ENCODE data around the gene SIK3.

The SIK3 gene

GRCh38 chr11:116984186-116984585, 114.0 kb downstream of the SIK3 start:
- Histone ChIP-seq H3K18ac (ENCODE audit: low read length) (no peak overlapping the region), H3K27me3 (ENCODE audit: insufficient read depth, low read length, poor library complexity) (no peaks in the 10 kb centered on the region), H4K8ac (ENCODE audit: low read depth, low read length) (no peak overlapping the region), H2AK5ac (ENCODE audit: low read length) (no peak overlapping the region), H4K5ac (ENCODE audit: low read length) (no peak overlapping the region), H3K9ac (ENCODE audit: low read length) (no peak overlapping the region), H2BK5ac (ENCODE audit: low read length) (no peak overlapping the region), H3K4me3 (ENCODE audit: low read length) (no peak overlapping the region), H3K4ac (ENCODE audit: low read depth, low read length) (no peak overlapping the region), H3K79me2 (ENCODE audit: control insufficient read depth, insufficient read depth, low read length) (no peaks in the 10 kb centered on the region), H3K27ac (ENCODE audit: low read depth, low read length) (no peak overlapping the region), H3K56ac (ENCODE audit: low read length) (no peak overlapping the region), H3K4me1 (ENCODE audit: control insufficient read depth, low read depth, low read length) (no peaks in the 10 kb centered on the region), H3K79me1 (ENCODE audit: low read length) (peaks cover 3% of the 10 kb centered on the region), H2BK120ac (ENCODE audit: low read depth, low read length) (no peak overlapping the region), H3K23ac (ENCODE audit: low read length) (no peak overlapping the region), H2BK15ac (replicated peaks; ENCODE audit: low read depth) (no peak overlapping the region), H3K4me2 (ENCODE audit: low read length) (no peak overlapping the region), H3K36me3 (ENCODE audit: control insufficient read depth, insufficient read depth, low read length) (no peaks in the 10 kb centered on the region)
- DNase-seq = no peak
- WGBS (ENCODE audit: extremely low coverage, insufficient coverage, low lambda C conversion rate) = no CpG with 5 or more reads among the region's 4 CpGs

DNA sequence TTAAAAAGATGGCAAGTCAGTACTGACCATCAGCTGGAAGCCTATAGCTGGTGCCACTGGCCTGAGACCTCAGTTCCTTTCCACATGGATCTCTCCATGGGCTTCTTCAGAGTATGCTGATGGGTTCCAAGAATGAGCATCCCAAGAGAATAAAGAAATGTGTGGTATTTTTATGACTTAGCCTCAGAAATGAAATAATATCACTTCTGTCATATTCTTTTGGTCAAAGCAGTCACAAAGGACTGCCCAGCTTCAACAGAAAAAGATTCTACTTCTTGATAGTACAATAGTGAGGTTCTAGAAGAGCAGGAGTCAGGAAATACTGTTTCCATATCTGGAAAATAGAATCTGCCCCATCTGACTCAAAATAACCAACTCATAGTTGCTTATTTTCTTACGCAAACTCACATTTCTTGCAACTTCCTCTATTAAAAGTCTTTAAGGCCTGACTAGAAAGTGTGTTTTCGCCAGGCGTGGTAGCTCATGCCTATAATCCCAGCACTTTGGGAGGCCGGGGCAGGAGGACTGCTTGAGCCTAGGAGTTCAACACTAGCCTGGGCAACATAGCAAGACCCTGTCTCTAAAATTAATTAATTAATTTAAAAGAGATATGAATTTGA, 116.9 kb downstream of the SIK3 start:
- H3K4me3 ChIP-seq (ENCODE audit: low read length) = no peak overlapping the region
- no peak overlapping the region for H2AK5ac ChIP-seq (ENCODE audit: low read length)
- H3K79me2 ChIP-seq (ENCODE audit: control insufficient read depth, insufficient read depth, low read length) = no peaks in the 10 kb centered on the region
- peaks cover under 1% of the 10 kb centered on the region for H3K79me1 ChIP-seq (ENCODE audit: low read length)
- no peaks in the 10 kb centered on the region for H3K27me3 ChIP-seq (ENCODE audit: insufficient read depth, low read length, poor library complexity)
- no peak overlapping the region for H3K27ac ChIP-seq (ENCODE audit: low read depth, low read length)
- H3K9ac ChIP-seq (ENCODE audit: low read length) = no peak overlapping the region
- no peak overlapping the region for H4K8ac ChIP-seq (ENCODE audit: low read depth, low read length)
- no peaks in the 10 kb centered on the region for H3K4me1 ChIP-seq (ENCODE audit: control insufficient read depth, low read depth, low read length)
- no peak overlapping the region for H3K4me2 ChIP-seq (ENCODE audit: low read length)
- no peak overlapping the region for H2BK5ac ChIP-seq (ENCODE audit: low read length)
- H3K23ac ChIP-seq (ENCODE audit: low read length) = no peak overlapping the region
- no peak overlapping the region for H4K5ac ChIP-seq (ENCODE audit: low read length)
- no peak for DNase-seq
- H2BK120ac ChIP-seq (ENCODE audit: low read depth, low read length) = no peak overlapping the region
- no peak overlapping the region for H3K4ac ChIP-seq (ENCODE audit: low read depth, low read length)
- H3K36me3 ChIP-seq (ENCODE audit: control insufficient read depth, insufficient read depth, low read length) = no peaks in the 10 kb centered on the region
- WGBS (ENCODE audit: extremely low coverage, insufficient coverage, low lambda C conversion rate) = no CpG with 5 or more reads among the region's 4 CpGs
- no peak overlapping the region for H2BK15ac ChIP-seq (replicated peaks; ENCODE audit: low read depth)
- H3K56ac ChIP-seq (ENCODE audit: low read length) = no peak overlapping the region
- no peak overlapping the region for H3K18ac ChIP-seq (ENCODE audit: low read length)

DNA sequence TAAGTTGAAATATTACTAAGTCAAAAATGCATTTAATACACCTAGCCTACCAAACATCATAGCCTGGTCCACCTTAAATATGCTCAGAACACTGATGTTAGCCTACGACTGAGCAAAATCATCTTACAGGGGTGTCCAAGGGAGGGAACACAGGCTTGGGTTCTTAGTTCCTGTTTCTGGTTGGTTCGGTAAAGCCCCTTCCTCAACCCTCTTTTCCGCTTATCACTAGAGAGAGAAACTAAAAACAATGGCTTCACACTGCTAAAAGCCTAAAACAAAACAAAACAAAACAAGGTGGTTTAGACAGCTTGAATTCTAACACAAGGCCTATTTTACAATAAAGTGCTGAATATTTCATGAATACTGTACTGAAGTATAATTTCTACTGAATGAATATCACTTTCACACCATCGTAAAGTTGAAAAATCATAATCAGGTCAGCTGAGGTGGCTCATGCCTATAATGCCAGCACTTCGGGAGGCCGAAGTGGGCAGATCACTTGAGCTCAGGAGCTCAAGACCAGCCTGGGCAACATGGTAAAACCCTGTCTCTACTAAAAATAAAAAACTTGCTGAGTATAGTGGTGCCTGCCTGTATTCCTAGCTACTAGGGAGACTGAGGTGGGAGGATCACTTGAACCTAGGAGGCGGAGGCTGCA, 118.0 kb downstream of the SIK3 start:
- WGBS (ENCODE audit: extremely low coverage, insufficient coverage, low lambda C conversion rate) = no CpG with 5 or more reads among the region's 7 CpGs
- Histone ChIP-seq H3K4me1 (ENCODE audit: control insufficient read depth, low read depth, low read length) (no peaks in the 10 kb centered on the region), H3K79me1 (ENCODE audit: low read length) (no peaks in the 10 kb centered on the region), H3K23ac (ENCODE audit: low read length) (no peak overlapping the region), H3K36me3 (ENCODE audit: control insufficient read depth, insufficient read depth, low read length) (no peaks in the 10 kb centered on the region), H3K4me2 (ENCODE audit: low read length) (no peak overlapping the region), H4K5ac (ENCODE audit: low read length) (no peak overlapping the region), H2BK120ac (ENCODE audit: low read depth, low read length) (no peak overlapping the region), H2BK5ac (ENCODE audit: low read length) (no peak overlapping the region), H2BK15ac (replicated peaks; ENCODE audit: low read depth) (no peak overlapping the region), H3K79me2 (ENCODE audit: control insufficient read depth, insufficient read depth, low read length) (no peaks in the 10 kb centered on the region), H3K9ac (ENCODE audit: low read length) (no peak overlapping the region), H3K18ac (ENCODE audit: low read length) (no peak overlapping the region), H3K56ac (ENCODE audit: low read length) (no peak overlapping the region), H3K4ac (ENCODE audit: low read depth, low read length) (no peak overlapping the region), H3K27me3 (ENCODE audit: insufficient read depth, low read length, poor library complexity) (no peaks in the 10 kb centered on the region), H3K27ac (ENCODE audit: low read depth, low read length) (no peak overlapping the region), H3K4me3 (ENCODE audit: low read length) (no peak overlapping the region), H4K8ac (ENCODE audit: low read depth, low read length) (no peak overlapping the region), H2AK5ac (ENCODE audit: low read length) (no peak overlapping the region)
- no peak for DNase-seq

- Histone ChIP-seq H3K4ac (ENCODE audit: low read depth, low read length) (no peak overlapping the region), H3K4me3 (ENCODE audit: low read length) (no peak overlapping the region), H3K4me2 (ENCODE audit: low read length) (no peak overlapping the region), H3K9ac (ENCODE audit: low read length) (no peak overlapping the region), H3K23ac (ENCODE audit: low read length) (no peak overlapping the region), H3K27me3 (ENCODE audit: insufficient read depth, low read length, poor library complexity) (no peaks in the 10 kb centered on the region), H4K8ac (ENCODE audit: low read depth, low read length) (peak overlapping the region; percentile 13), H2AK5ac (ENCODE audit: low read length) (no peak overlapping the region), H3K79me1 (ENCODE audit: low read length) (peaks cover 2% of the 10 kb centered on the region), H3K27ac (ENCODE audit: low read depth, low read length) (no peak overlapping the region), H2BK15ac (replicated peaks; ENCODE audit: low read depth) (no peak overlapping the region), H2BK5ac (ENCODE audit: low read length) (no peak overlapping the region), H3K56ac (ENCODE audit: low read length) (no peak overlapping the region), H3K79me2 (ENCODE audit: control insufficient read depth, insufficient read depth, low read length) (no peaks in the 10 kb centered on the region), H3K4me1 (ENCODE audit: control insufficient read depth, low read depth, low read length) (no peaks in the 10 kb centered on the region), H4K5ac (ENCODE audit: low read length) (no peak overlapping the region), H3K18ac (ENCODE audit: low read length) (no peak overlapping the region), H3K36me3 (ENCODE audit: control insufficient read depth, insufficient read depth, low read length) (no peaks in the 10 kb centered on the region), H2BK120ac (ENCODE audit: low read depth, low read length) (no peak overlapping the region)
- WGBS (ENCODE audit: extremely low coverage, insufficient coverage, low lambda C conversion rate) = no CpG with 5 or more reads among the region's 5 CpGs
- peak; percentile 43 for DNase-seq
These were observed 121.2 kb downstream of the SIK3 start for GRCh38 chr11:116976941-116977570.

DNA sequence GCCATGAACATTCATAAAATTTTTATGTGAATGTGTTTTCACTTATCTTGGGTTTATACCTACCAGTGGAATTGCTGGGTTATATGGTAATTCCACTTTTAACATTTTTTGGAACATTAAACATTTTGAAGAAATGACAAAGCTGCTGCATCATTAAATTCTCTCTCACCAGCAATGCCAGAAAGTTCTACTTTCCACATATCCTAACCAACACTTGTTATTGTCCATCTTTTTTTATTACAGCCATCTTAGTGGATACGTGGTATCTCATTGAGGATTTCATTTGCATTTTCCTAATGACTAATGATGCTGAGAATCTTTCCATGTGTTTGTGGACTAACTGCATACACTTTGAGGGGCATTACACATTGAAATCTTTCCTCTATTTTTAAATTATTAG, 122.6 kb downstream of the SIK3 start:
- Histone ChIP-seq H3K79me2 (ENCODE audit: control insufficient read depth, insufficient read depth, low read length) (no peaks in the 10 kb centered on the region), H3K18ac (ENCODE audit: low read length) (no peak overlapping the region), H3K79me1 (ENCODE audit: low read length) (peaks cover 2% of the 10 kb centered on the region), H2BK15ac (replicated peaks; ENCODE audit: low read depth) (no peak overlapping the region), H3K4me3 (ENCODE audit: low read length) (no peak overlapping the region), H2BK5ac (ENCODE audit: low read length) (no peak overlapping the region), H3K4ac (ENCODE audit: low read depth, low read length) (no peak overlapping the region), H2BK120ac (ENCODE audit: low read depth, low read length) (no peak overlapping the region), H3K4me1 (ENCODE audit: control insufficient read depth, low read depth, low read length) (no peaks in the 10 kb centered on the region), H4K5ac (ENCODE audit: low read length) (no peak overlapping the region), H3K4me2 (ENCODE audit: low read length) (no peak overlapping the region), H3K36me3 (ENCODE audit: control insufficient read depth, insufficient read depth, low read length) (no peaks in the 10 kb centered on the region), H3K27ac (ENCODE audit: low read depth, low read length) (no peak overlapping the region), H3K23ac (ENCODE audit: low read length) (no peak overlapping the region), H3K9ac (ENCODE audit: low read length) (no peak overlapping the region), H4K8ac (ENCODE audit: low read depth, low read length) (no peak overlapping the region), H3K27me3 (ENCODE audit: insufficient read depth, low read length, poor library complexity) (no peaks in the 10 kb centered on the region), H2AK5ac (ENCODE audit: low read length) (no peak overlapping the region), H3K56ac (ENCODE audit: low read length) (no peak overlapping the region)
- WGBS (ENCODE audit: extremely low coverage, insufficient coverage, low lambda C conversion rate) = no CpG with 5 or more reads among the region's 1 CpG
- no peak for DNase-seq

Data from mesendoderm (in vitro differentiated cells).